ENCODE data around the gene LEUTX. TPM values are rescaled to one million over a fixed set of nuclear protein-coding genes. Genes with fewer than 3 reads are reported as not detected.

Gene LEUTX
- total RNA-seq, 1 experiment from 2014 or later: not detected

GRCh38 chr19:39828654-39829032 is 50.0 kb downstream of the LEUTX start:
- Histone ChIP-seq H2BK15ac (ENCODE audit: low read depth, low read length) (no peak overlapping the region), H3K9ac (ENCODE audit: extremely low read depth, insufficient read length, low read length) (no peak overlapping the region), H3K4me1 (ENCODE audit: insufficient read depth, low read length) (no peaks in the 10 kb centered on the region), H3K79me2 (ENCODE audit: insufficient read depth, low read length) (no peaks in the 10 kb centered on the region), H4K20me1 (ENCODE audit: control insufficient read depth, insufficient read depth, insufficient read length) (no peaks in the 10 kb centered on the region), H2BK20ac (ENCODE audit: low read depth, low read length, poor library complexity, severe bottlenecking) (no peak overlapping the region), H3K9me3 (ENCODE audit: control insufficient read depth, low read depth, low read length) (no peaks in the 10 kb centered on the region), H2BK12ac (ENCODE audit: insufficient read length, low read depth, low read length) (no peak overlapping the region), H3K56ac (ENCODE audit: insufficient read length, low read depth, low read length) (no peak overlapping the region), H3K18ac (ENCODE audit: insufficient read length, low read depth, low read length) (no peak overlapping the region), H4K91ac (ENCODE audit: insufficient read length, low read depth, low read length) (no peak overlapping the region), H3K27ac (ENCODE audit: insufficient read length, low read depth, low read length) (no peak overlapping the region), H2AFZ (ENCODE audit: low read length) (no peak overlapping the region), H3K14ac (ENCODE audit: insufficient read depth, low read length) (no peak overlapping the region), H3K23ac (ENCODE audit: insufficient read length, low read depth, low read length) (no peak overlapping the region), H3T11ph (ENCODE audit: low read length) (no peak overlapping the region), H2BK5ac (ENCODE audit: insufficient read length, low read length) (no peak overlapping the region), H4K5ac (ENCODE audit: insufficient read length, low read depth, low read length) (no peak overlapping the region), H3K4me2 (ENCODE audit: insufficient read depth, insufficient read length, low read length) (no peak overlapping the region), H2AK5ac (ENCODE audit: insufficient read length, low read length) (no peak overlapping the region), H3K23me2 (ENCODE audit: insufficient read length, low read depth, low read length, poor library complexity, severe bottlenecking) (peaks cover 6% of the 10 kb centered on the region), H3K27me3 (ENCODE audit: insufficient read depth, low read length) (no peaks in the 10 kb centered on the region), H3K4ac (ENCODE audit: low read depth, low read length) (no peak overlapping the region), H4K8ac (replicated peaks; ENCODE audit: insufficient read length, low read depth, low read length) (no peak overlapping the region), H2BK120ac (ENCODE audit: low read depth, low read length, poor library complexity, severe bottlenecking) (no peak overlapping the region), H3K79me1 (ENCODE audit: insufficient read depth, low read depth, low read length, poor library complexity, severe bottlenecking) (no peaks in the 10 kb centered on the region)
- H3K4me1 Mint-ChIP-seq: peaks cover 15 to 16% of the 10 kb centered on the region in 2 experiments
- 0 out of 7 replicates have a peak overlapping the region, but pooled peaks of 1 of the 3 experiments have one; percentile 44 for H3K27ac Mint-ChIP-seq
- TF ChIP-seq, protein P1, sequence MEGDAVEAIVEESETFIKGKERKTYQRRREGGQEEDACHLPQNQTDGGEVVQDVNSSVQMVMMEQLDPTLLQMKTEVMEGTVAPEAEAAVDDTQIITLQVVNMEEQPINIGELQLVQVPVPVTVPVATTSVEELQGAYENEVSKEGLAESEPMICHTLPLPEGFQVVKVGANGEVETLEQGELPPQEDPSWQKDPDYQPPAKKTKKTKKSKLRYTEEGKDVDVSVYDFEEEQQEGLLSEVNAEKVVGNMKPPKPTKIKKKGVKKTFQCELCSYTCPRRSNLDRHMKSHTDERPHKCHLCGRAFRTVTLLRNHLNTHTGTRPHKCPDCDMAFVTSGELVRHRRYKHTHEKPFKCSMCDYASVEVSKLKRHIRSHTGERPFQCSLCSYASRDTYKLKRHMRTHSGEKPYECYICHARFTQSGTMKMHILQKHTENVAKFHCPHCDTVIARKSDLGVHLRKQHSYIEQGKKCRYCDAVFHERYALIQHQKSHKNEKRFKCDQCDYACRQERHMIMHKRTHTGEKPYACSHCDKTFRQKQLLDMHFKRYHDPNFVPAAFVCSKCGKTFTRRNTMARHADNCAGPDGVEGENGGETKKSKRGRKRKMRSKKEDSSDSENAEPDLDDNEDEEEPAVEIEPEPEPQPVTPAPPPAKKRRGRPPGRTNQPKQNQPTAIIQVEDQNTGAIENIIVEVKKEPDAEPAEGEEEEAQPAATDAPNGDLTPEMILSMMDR (conservative IDR thresholded peaks at IDR 0.05): no peak
- no peaks in the 10 kb centered on the region for H3K27me3 Mint-ChIP-seq (ENCODE audit: low read depth)
- peaks cover 15 to 47% (median 38%) of the 10 kb centered on the region in 3 experiments for H3K36me3 Mint-ChIP-seq (ENCODE audit: insufficient read depth in 1 of 3, low read depth in 3 of 3)
- no peaks in the 10 kb centered on the region for H3K9me3 Mint-ChIP-seq
- H3K4me3 Mint-ChIP-seq: no peak overlapping the region
- no peak for DNase-seq
- WGBS (ENCODE audit: extremely low coverage, insufficient read length, low lambda C conversion rate): no CpG with 5 or more reads among the region's 5 CpGs

All from H9 (cell line).